Superior temporal gyrus (tissue), 1 donor: ENCODE measurements around the gene TMEM135.
A peak's percentile ranks its signal among the peaks of the same experiment; 100 is the strongest.

Source experiments
- DNase-seq: peaks from one replicate; pipeline ENCODE4 v3.0.0-alpha.2; 2016; ENCODE audit errors: extremely low spot score

Gene TMEM135

DNA sequence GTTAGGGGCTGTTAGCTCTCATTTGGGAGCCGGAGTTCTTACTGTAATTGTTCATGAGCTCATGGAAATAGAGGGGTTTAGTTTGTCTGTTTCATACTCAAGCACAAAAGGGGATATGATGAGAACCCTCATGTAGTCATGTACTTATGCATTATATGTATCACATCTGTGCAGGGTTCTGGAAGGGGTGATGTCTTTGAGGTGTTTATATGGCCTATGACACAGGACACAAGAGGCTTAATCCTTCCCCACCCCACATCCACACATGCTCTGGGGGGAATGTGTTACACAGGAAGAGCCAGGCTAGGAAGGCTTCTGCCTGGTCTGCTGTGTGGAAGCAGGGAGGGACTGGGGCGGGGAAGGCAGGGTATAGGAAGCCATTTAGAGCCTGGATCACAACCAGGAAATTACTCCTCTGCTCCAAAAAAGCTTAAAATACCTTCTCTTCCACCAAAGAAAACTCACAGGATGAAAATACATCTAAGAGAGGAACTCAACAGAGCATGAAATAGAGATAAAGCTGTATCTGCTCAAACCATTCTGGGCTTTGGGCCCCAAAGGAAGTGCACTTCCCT lies 316.1 kb downstream of the TMEM135 start:
- DNase-seq, result no peak

- DNase-seq, result no peak
These were observed 317.9 kb downstream of the TMEM135 start for GRCh38 chr11:87355596-87355995.

DNA sequence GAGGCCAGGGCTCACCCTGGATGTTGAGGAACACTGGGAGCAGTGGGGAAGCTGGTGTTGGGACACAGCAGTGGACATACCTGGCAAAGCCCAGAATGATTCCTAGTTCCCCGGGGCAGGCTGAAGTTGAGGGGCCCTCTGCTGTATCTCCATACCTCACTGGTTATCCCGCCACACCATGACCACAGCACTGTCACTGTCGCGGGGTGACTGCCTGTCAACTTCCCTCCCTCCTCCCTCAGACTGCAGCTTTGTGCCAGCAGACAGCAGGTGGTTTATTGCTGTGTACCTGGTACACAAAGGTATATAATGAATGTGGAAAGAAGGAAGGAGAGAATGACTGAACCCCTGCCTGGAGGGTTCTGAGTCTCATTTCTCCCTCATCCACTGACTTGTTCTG lies 318.7 kb downstream of the TMEM135 start:
- no peak for DNase-seq

GRCh38 chr11:87358461-87358860 lies 320.7 kb downstream of the TMEM135 start:
- no peak for DNase-seq

DNA sequence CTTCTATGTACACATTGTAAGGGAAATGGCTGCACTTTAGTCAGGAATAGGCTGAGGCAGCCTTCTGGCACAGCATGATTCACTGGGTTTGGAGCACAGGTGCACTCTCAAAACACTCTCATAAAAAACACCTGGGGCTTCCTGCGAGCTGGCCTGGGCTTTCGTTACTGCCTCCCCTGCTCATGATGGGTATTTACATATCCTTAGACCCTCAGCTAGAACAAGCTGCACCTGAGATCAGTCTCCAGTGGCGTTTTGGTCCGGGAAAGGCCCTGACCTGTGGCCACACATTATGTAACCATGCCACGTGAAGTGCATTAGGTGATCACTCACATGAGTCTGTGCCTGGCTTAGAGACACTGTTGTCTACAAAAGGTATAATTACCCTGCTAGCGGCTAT lies 321.7 kb downstream of the TMEM135 start:
- no peak for DNase-seq

- DNase-seq, result peak; percentile 57
These were observed 324.2 kb downstream of the TMEM135 start for GRCh38 chr11:87361891-87362290.

- no peak for DNase-seq
These were observed 328.6 kb downstream of the TMEM135 start for GRCh38 chr11:87366346-87366745.

- DNase-seq, result no peak
These were observed 329.1 kb downstream of the TMEM135 start for GRCh38 chr11:87366763-87367405.

DNA sequence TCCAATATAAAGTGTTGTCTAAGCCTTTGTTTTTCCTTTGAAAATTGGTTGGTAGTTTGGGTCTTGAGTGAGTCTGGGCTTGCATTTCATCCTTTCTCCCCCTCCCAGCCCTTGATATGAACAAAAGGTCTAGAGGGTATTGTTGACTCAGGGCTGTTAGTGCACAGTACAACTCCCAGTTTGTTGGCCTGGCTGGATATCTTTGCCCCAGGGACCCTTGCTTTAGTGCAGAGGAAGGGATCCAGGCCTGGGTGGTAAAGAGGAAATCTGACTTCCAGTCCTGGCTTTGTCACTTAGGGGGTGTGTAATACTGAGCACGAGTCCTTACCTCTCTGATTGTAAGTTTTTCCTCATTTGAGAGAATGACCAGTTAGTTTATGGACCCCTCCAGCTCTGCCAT lies 330.4 kb downstream of the TMEM135 start:
- DNase-seq, result no peak

GRCh38 chr11:87368858-87369480 lies 331.2 kb downstream of the TMEM135 start:
- DNase-seq, result no peak

GRCh38 chr11:87369888-87370287 lies 332.2 kb downstream of the TMEM135 start:
- DNase-seq, result no peak

DNA sequence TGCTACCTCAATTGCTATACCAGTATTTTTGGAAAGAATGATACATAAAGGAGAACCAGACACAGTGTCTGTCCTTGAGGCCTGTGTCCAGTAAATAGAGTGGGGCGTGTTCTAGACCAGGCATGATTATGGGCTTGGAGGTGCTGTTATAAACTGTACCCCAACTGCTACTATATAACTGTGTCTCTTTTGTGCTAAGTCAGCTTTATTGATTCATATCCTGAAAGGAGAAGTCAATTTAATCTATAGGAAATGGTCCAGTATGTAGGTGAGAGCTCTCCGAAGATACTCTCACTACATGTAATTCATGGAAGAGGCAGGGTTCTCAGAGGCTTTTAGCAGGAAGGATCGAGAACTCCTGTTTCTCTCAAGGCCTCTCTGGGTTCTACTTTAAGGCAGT lies 334.3 kb downstream of the TMEM135 start:
- no peak for DNase-seq
